Central memory CD8-positive, alpha-beta T cell (primary cell): ENCODE data around the gene MYLK2.

Experiments used
- ATAC-seq: fragments of 150-1000 bp; cut with Tn5 transposase; replicated peaks from 2 replicates; pipeline ENCODE4 v1.10.0; 2022; ENCODE audit warnings: mild to moderate bottlenecking, moderate FRiP score, moderate number of reproducible peaks; ENCODE audit not compliant: poor library complexity, severe bottlenecking; ENCODE audit errors: extremely low read depth
- DNase-seq, 2 donors: peaks; one replicate each; pipeline ENCODE4 v3.0.0; 2021; ENCODE audit warnings: low spot score in 2 of 2
- H3K27ac Mint-ChIP-seq: one replicate; pipeline ENCODE4 v1.8.0; 2022; ENCODE audit warnings: low read depth, mild to moderate bottlenecking, moderate library complexity, mixed read lengths
- H3K27me3 Mint-ChIP-seq: one replicate; pipeline ENCODE4 v1.8.0; 2022; ENCODE audit warnings: mixed read lengths
- H3K36me3 Mint-ChIP-seq: one replicate; pipeline ENCODE4 v1.8.0; 2022; ENCODE audit warnings: mild to moderate bottlenecking, moderate library complexity, mixed read lengths; ENCODE audit not compliant: insufficient read depth
- H3K4me1 Mint-ChIP-seq: one replicate; pipeline ENCODE4 v1.8.0; 2022; ENCODE audit warnings: mixed read lengths
- H3K4me3 Mint-ChIP-seq: one replicate; pipeline ENCODE4 v1.8.0; 2022; ENCODE audit warnings: mild to moderate bottlenecking, moderate library complexity, mixed read lengths
- H3K9me3 Mint-ChIP-seq: one replicate; pipeline ENCODE4 v1.8.0; 2022; ENCODE audit warnings: mixed read lengths

Gene MYLK2

DNA sequence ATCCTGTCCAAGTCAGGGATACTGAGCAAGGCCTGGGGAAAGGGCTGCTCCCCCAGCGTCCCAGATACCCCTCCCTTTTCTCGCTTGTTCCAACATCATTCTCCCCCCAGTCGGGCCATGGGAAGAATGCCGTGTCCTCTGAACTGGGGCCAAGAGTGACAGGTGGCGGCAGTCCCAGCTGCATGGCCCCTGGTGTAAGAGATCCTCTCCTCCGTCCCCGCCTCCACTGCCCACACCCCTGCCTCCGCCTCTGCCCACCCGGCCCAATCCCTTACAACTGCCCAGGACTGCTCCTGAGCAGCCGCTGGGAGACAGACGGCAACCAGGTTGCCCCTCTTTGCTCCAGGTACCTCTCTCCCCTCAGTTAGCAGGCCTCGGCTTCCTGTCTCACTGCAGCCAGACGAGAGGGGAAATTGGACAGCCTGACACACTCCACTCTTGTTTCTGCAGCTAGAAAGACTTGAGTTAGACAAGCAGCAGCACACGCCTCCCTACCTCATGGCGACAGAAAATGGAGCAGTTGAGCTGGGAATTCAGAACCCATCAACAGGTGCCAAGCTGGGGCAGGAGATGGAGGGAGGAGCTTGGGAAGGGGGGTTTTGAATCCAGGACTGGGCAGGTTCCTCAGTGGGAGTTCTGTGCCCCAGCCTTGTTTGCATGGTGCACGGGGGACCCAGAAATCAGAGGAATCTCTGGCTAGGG, at the start of gene MYLK2:
MYLK2 (plus strand) TSS at position 274 of the 702 bp plus-strand sequence; CDS start at position 499, 225 bp downstream.
- Mint-ChIP-seq H3K27me3 (no peaks in the 10 kb centered on the region), H3K4me3 (no peak within 1 kb of the TSS), H3K4me1 (no peaks in the 10 kb centered on the region), H3K9me3 (no peaks in the 10 kb centered on the region), H3K36me3 (peaks cover 1% of the 10 kb centered on the region), H3K27ac (no peak within 1 kb of the TSS)
- ATAC-seq, result no peak
- DNase-seq, result no peak

- ATAC-seq (no peak), DNase-seq (no peak)
- Mint-ChIP-seq H3K27ac (peak overlapping the region; percentile 71), H3K9me3 (no peaks in the 10 kb centered on the region), H3K27me3 (no peaks in the 10 kb centered on the region), H3K4me1 (peaks cover 8% of the 10 kb centered on the region), H3K4me3 (no peak overlapping the region), H3K36me3 (peaks cover 8% of the 10 kb centered on the region)
These were observed 49.5 kb upstream of the MYLK2 start for GRCh38 chr20:31769681-31770080.

DNA sequence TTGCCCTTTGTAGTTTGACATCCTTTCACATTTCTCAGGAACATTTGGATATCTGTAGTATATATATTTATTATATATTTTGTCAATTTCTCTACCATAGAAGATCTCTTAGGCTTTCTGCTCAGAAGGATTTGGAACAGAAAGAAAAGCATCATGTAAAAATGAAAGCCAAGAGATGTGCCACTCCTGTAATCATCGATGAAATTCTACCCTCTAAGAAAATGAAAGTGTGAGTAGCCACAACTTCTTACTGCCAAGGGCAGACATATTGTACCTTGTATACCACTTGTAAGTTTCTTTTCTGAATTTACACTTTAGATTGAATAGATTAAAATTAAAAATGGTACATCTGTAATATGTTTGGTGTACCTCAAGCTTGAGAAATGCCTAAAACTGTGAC, 48.9 kb upstream of the MYLK2 start:
- peaks cover 8% of the 10 kb centered on the region for H3K36me3 Mint-ChIP-seq
- peak; percentile 64 for ATAC-seq

DNA sequence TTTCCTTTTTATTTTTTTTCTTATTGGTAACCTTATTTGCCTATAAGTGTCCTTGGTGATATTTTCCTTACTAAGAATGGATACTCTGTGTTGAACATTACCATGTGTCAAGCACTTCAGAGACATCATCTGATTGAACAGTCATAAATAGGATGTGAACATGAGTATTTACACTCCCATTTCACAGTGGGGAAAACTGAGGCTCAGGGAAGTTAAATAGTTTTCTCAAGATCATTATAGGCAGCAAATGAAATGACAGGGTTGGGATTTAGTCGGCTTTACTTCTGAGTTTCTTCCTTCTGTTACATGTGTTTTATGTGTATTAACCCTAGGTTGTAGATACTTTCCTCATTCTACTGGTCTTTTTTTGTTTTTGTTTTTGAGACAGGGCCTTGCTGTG, 44.7 kb upstream of the MYLK2 start:
- ATAC-seq (no peak), DNase-seq (no peak)
- Mint-ChIP-seq H3K27me3 (no peaks in the 10 kb centered on the region), H3K36me3 (peaks cover 6% of the 10 kb centered on the region), H3K9me3 (no peaks in the 10 kb centered on the region), H3K4me3 (no peak overlapping the region), H3K27ac (no peak overlapping the region), H3K4me1 (peaks cover 8% of the 10 kb centered on the region)

More for the DNA sequence above, 48.9 kb upstream of the MYLK2 start:
- DNase-seq, result no peak
- no peaks in the 10 kb centered on the region for H3K9me3 Mint-ChIP-seq
- H3K27ac Mint-ChIP-seq, result peak overlapping the region; percentile 71
- peaks cover 8% of the 10 kb centered on the region for H3K4me1 Mint-ChIP-seq
- H3K27me3 Mint-ChIP-seq, result no peaks in the 10 kb centered on the region
- H3K4me3 Mint-ChIP-seq, result peak overlapping the region; percentile 31

- Mint-ChIP-seq H3K4me1 (no peaks in the 10 kb centered on the region), H3K27ac (no peak overlapping the region), H3K9me3 (no peaks in the 10 kb centered on the region), H3K4me3 (no peak overlapping the region), H3K36me3 (peaks cover 5% of the 10 kb centered on the region), H3K27me3 (no peaks in the 10 kb centered on the region)
- DNase-seq (no peak), ATAC-seq (no peak)
These were observed 38.3 kb upstream of the MYLK2 start for GRCh38 chr20:31780839-31781238.

GRCh38 chr20:31781945-31782344, 37.2 kb upstream of the MYLK2 start:
- ATAC-seq (no peak), DNase-seq (no peak)
- H3K4me1 Mint-ChIP-seq, result no peaks in the 10 kb centered on the region
- H3K4me3 Mint-ChIP-seq, result no peak overlapping the region
- no peaks in the 10 kb centered on the region for H3K9me3 Mint-ChIP-seq
- H3K27me3 Mint-ChIP-seq, result no peaks in the 10 kb centered on the region
- H3K27ac Mint-ChIP-seq, result no peak overlapping the region
- H3K36me3 Mint-ChIP-seq, result peaks cover 4% of the 10 kb centered on the region

DNA sequence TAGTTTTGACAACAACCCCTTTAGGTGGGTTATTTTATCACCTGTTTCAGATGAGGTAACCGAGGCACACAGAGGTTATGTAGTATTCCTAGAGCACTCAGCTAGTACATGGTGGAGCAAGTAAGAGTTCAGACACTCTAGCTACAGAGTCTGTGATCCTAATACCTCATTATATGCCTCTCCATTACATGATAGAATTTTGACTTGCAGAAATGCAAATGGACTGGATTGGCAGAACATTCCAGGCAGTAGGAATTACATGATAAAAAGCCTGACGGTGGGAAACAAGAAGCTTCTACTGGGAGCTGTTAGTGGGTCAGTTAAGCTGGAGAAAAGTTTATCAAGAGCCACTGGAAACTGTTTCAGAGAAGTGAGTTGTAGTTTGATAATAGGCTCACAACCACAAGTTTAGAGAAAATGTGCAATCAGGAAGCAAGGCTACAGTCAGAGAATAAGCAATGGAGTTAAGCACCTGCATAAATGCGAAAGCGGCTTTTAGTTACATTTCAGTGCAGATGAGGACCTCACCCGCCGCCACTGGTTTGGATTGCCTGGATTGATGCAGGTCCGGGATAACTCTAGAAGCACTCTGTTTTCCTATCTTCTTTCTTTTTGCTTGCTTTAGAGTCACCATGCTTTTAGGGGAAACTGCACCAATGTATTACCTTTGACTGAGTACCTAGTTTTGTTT, 34.7 kb upstream of the MYLK2 start:
- peaks cover 3% of the 10 kb centered on the region for H3K36me3 Mint-ChIP-seq
- no peaks in the 10 kb centered on the region for H3K4me1 Mint-ChIP-seq
- no peak for DNase-seq
- no peak overlapping the region for H3K4me3 Mint-ChIP-seq
- no peak overlapping the region for H3K27ac Mint-ChIP-seq
- no peaks in the 10 kb centered on the region for H3K9me3 Mint-ChIP-seq
- H3K27me3 Mint-ChIP-seq, result no peaks in the 10 kb centered on the region
- ATAC-seq, result no peak

GRCh38 chr20:31785089-31785488, 34.1 kb upstream of the MYLK2 start:
- no peak overlapping the region for H3K4me3 Mint-ChIP-seq
- no peak for DNase-seq
- H3K4me1 Mint-ChIP-seq, result no peaks in the 10 kb centered on the region
- no peak for ATAC-seq
- H3K27ac Mint-ChIP-seq, result no peak overlapping the region
- peaks cover 2% of the 10 kb centered on the region for H3K36me3 Mint-ChIP-seq
- no peaks in the 10 kb centered on the region for H3K27me3 Mint-ChIP-seq
- no peaks in the 10 kb centered on the region for H3K9me3 Mint-ChIP-seq

DNA sequence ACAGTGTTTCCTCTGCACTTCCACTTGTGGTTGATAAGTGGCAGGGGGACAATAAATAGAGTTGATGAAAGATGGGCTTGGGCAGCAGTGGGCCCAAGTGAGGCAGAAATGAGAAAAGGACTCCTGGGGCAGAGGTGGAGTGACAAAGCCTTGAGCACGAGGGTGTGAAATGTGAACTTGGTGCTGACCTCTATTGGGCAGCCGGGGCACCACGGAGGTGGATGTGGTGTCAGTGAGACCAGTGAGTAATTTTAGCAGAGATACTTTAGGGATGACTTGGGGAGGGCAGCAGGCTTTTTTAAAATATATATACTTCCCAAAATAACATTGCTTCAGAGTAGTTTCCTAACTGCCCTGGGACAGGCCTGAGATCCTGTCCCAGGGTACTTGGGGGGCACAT, 30.6 kb upstream of the MYLK2 start:
- H3K4me3 Mint-ChIP-seq, result no peak overlapping the region
- DNase-seq (no peak), ATAC-seq (no peak)
- H3K4me1 Mint-ChIP-seq, result no peaks in the 10 kb centered on the region
- H3K36me3 Mint-ChIP-seq, result peaks cover 2% of the 10 kb centered on the region
- H3K9me3 Mint-ChIP-seq, result no peaks in the 10 kb centered on the region
- H3K27ac Mint-ChIP-seq, result no peak overlapping the region
- no peaks in the 10 kb centered on the region for H3K27me3 Mint-ChIP-seq

- no peak overlapping the region for H3K4me3 Mint-ChIP-seq
- H3K27ac Mint-ChIP-seq, result no peak overlapping the region
- H3K4me1 Mint-ChIP-seq, result no peaks in the 10 kb centered on the region
- H3K9me3 Mint-ChIP-seq, result no peaks in the 10 kb centered on the region
- DNase-seq (no peak), ATAC-seq (no peak)
- no peaks in the 10 kb centered on the region for H3K27me3 Mint-ChIP-seq
- peaks cover 3% of the 10 kb centered on the region for H3K36me3 Mint-ChIP-seq
These were observed 28.8 kb upstream of the MYLK2 start for GRCh38 chr20:31790401-31790800.

GRCh38 chr20:31797364-31797763, 21.8 kb upstream of the MYLK2 start:
- H3K27ac Mint-ChIP-seq, result no peak overlapping the region
- no peaks in the 10 kb centered on the region for H3K9me3 Mint-ChIP-seq
- DNase-seq (no peak), ATAC-seq (no peak)
- H3K27me3 Mint-ChIP-seq, result no peaks in the 10 kb centered on the region
- H3K36me3 Mint-ChIP-seq, result peaks cover 4% of the 10 kb centered on the region
- no peak overlapping the region for H3K4me3 Mint-ChIP-seq
- H3K4me1 Mint-ChIP-seq, result no peaks in the 10 kb centered on the region

- Mint-ChIP-seq H3K4me3 (no peak overlapping the region), H3K27ac (no peak overlapping the region), H3K27me3 (no peaks in the 10 kb centered on the region), H3K9me3 (no peaks in the 10 kb centered on the region), H3K36me3 (peaks cover 4% of the 10 kb centered on the region), H3K4me1 (peaks cover 11% of the 10 kb centered on the region)
- ATAC-seq (no peak), DNase-seq (no peak)
These were observed 17.6 kb upstream of the MYLK2 start for GRCh38 chr20:31801508-31801907.

- H3K9me3 Mint-ChIP-seq, result no peaks in the 10 kb centered on the region
- H3K4me3 Mint-ChIP-seq, result no peak overlapping the region
- H3K27ac Mint-ChIP-seq, result peak overlapping the region; percentile 20
- ATAC-seq (no peak), DNase-seq (no peak)
- H3K36me3 Mint-ChIP-seq, result peaks cover 4% of the 10 kb centered on the region
- H3K4me1 Mint-ChIP-seq, result peaks cover 11% of the 10 kb centered on the region
- no peaks in the 10 kb centered on the region for H3K27me3 Mint-ChIP-seq
These were observed 15.4 kb upstream of the MYLK2 start for GRCh38 chr20:31803552-31804291.
